HG02623 (cell line): Measurements from ENCODE around the gene LST1.
"Not testable (repeated sequence)": the region's sequence is repeated elsewhere in the genome, so short reads cannot be mapped to it uniquely, and the experiment has no call there.

Experiments used
- ATAC-seq: cut with Tn5 transposase; IDR thresholded peaks from one replicate; pipeline ENCODE4 v1.9.1; 2021; ENCODE audit warnings: moderate library complexity; ENCODE audit not compliant: unreplicated experiment

The LST1 gene

GRCh38 chr6:31580438-31580740 is 5.7 kb upstream of the LST1 start:
- ATAC-seq, result no peak

DNA sequence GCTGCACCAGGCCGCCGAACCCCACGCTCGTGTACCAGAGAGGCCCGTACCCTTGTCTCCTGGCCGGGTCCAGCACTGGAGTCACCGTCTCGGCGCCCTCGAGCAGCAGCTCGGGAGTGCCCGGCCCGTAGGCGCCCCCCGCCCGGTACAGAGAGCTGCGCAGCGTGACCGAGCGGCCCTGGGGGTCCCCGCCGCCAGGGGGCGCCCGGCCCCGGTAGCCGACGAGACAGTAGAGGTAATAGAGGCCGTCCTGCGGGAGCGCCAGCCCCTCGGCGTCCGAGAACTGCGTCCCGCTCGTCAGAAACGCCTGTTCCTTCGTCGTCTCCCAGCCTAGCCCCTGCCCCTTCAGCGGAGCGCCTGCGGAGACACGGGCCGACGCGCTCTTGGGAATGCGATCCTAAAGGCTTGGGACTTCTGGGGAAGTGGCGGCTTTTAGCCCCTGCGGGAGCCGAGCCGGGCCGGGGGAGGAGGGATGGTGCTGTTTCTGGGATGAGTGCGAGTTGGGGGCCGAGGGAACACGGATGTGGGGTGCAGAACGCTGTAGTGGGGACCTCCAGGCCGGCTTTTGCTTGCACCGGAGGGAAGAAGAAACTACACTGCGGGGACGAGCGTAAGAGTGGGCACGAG is 5.2 kb upstream of the LST1 start:
- peak; percentile 49 for ATAC-seq

DNA sequence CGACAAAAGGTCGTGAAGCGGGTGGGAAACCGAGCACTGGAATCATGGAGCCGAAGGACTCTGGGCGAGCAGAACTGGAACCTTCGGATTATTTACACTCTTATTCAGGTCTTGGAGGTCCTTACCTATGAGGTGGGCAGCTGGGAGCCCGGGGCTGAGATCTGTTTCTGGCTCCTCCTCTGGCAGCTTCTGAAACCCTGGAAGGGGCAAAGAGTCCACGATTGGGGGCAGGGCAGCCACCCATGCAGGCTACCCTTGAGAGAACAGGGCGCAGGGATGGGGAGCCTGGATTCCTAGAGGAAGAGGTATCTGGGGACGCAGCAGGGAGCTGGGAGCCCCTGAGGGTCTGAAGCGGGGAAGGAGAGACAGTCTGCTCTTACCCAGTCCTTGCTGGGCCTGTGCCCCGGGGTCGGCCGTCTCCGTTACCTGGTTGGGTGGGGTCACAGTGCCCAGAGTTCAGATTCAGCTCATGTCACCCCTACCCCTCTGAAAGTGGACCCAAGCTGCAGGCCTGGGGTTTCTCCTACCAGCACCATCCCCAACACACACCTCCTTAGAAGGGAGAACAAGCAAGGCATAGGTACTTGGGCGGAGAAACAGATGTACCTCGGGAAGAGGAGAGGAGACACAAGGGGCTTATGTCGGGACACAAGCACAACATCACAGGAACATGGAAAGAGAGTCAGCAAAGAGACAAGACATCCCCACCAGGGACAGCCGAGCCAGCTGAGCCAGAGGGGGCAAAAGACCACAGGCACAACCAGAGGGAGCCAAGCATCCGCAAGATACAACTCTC is 4.4 kb upstream of the LST1 start:
- no peak for ATAC-seq

DNA sequence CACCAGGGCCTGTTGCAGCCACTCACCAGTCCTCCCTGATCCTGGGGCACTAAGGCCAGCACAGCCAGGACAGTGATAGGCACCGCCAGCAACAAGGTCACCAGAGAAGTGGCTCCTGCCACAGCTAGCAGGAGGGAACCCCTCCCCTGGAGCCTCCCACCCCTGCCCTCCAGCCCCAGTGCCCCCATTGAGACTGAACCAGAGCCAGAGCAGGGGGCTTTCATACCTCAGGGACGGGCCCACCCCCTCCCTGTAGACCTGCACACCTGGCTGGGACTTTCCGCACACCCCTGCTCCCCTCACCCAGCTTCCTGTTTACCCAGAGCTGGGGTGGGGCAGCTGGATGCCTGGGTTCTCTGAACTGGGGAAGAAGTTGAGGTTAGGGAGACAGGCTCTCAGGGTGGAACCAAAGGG is 3.8 kb upstream of the LST1 start, which contains the start of gene LTB:
Gene LTB (minus strand): TSS at position 195 of the 414 bp plus-strand sequence. CDS start 7 bp downstream, at position 188.
- no peak for ATAC-seq

- no peak for ATAC-seq
Observed at GRCh38 chr6:31585491-31585890, 586 bp upstream of the LST1 start.

- no peak for ATAC-seq
Observed at GRCh38 chr6:31586599-31587281, 663 bp downstream of the LST1 start.

DNA sequence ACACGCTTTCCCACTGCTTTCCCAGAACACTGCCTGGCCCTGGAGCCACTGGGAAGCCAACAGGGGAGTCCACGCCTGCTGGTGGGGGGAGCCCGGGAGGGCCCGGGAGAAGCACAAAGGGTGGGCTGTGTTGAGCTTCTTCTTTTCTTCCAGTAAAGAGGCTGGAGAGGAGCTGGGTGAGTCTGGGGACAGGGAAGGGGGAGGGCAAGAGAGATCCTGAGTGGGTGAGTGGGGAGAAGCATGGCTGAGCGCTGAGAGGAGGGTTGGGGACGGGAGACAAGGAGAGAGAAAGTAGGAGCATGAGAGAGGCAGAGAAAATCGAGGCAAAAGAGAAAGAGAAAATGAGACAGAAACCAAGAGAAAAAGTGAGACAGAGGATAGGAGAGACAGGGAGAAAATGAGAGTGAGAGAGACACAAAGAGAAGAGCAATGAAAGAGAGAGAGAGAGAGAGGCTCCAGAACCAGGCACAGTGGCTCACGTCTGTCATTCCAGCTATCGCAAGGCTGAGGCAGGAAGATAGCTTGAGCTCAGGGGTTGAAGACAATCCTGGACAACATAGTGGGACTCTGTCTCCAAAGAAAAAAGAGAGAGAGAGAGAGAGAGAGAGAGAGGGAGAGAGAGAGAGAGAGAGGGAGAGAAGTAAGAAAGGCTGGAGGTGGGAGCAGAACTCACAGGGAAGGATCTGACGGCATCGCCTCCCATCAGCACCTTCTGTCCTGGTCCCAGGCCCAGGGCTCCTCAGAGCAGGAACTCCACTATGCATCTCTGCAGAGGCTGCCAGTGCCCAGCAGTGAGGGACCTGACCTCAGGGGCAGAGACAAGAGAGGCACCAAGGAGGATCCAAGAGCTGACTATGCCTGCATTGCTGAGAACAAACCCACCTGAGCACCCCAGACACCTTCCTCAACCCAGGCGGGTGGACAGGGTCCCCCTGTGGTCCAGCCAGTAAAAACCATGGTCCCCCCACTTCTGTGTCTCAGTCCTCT is 2.0 kb downstream of the LST1 start:
- no peak for ATAC-seq

GRCh38 chr6:31588871-31589650 is 3.0 kb downstream of the LST1 start:
- ATAC-seq, result no peak

DNA sequence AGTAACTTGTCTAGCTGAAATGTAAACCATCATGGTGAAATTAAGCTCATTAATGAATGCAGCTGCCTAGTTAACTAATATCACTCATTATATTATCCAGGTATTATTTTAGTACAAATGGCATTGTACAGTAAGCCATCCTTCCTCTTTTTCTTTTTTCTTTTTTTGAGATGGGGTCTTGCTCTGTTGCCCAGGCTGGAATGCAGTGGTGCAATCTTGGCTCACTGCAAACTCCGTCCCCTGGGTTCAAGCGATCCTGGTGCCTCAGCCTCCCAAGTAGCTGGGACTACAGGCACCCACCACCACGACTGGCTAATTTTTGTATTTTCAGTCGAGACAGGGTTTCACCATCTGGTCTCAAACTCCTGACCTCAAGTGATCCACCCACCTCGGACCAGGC is 4.6 kb downstream of the LST1 start:
- ATAC-seq, result not testable (repeated sequence)

DNA sequence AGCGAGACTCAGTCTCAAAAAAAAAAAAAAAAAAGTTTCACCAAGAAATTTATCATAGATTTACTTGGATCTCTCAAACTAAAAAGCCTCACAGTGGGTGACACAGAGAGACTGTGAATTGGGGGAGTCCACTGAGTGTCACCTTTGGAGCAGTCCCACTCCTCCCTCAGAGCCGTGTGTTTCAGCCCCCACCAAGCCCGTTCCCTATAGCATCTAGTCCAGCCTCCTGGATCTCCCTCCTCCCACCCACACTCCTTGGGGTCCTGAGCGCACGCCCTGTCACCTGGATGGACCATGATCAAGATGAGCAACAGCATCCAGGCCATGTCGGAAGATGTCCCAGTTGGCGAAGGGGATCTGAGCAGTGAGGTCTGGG is 6.3 kb downstream of the LST1 start:
- no peak for ATAC-seq

DNA sequence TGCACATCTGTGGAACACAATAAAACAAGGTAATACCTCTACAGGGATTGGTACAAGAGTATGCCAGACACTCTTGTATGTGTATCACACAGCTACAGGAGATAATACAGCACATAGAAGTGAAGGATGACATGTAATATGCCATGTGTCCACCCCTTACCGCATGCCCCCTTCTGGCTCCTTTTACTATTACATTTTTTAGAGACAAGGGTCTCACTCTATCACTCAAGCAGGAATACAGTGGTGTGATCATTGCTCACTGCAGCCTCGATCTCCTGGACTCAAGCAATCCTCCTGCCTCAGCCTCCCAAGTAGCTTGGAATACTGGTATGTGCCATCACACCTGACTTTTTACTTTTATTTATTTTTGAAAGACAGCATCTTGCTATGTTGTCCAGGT is 10.9 kb downstream of the LST1 start:
- no peak for ATAC-seq

GRCh38 chr6:31607317-31607716 is 21.2 kb downstream of the LST1 start:
- no peak for ATAC-seq

DNA sequence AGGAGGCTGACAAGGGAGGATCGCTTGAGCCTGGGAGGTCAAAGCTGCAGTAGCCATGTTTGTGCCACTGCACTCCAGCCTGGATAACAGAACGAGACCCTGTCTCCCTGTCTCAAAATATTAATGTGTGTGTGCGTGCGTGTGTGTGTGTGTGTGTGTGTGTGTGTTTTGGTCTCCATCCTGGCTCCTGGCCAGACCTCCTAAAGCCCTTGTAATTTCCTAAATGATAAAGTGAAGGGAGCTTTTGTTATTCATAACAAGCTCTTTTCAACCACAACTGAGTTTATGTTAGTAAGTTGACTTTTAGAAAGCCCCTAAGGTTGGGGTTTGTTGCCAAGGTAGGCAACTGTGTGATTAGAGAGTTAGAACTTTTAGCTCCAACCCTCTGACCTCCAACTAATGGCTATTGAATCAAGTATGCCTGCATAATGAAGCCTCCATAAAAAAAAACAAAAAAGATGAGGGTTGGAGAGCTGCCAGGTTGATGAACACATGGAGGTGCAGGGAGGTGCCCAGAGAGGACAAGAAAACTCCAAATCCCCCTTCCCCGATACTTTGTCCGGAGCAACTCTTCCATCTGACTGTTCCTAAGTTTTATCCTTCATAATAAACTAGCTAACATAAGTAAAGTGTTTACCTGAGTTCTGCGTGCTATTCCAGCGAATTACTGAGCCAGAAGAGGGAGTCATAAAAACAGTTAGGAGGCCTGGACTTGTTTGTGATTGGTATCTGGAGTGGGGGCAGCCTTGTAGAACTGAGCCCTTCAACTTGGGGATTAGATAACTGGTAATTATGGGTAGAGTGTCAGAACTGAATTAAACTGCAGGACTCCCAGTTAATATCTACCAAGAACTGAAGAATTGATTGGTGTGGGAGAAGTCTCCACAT is 23.7 kb downstream of the LST1 start:
- no peak for ATAC-seq

DNA sequence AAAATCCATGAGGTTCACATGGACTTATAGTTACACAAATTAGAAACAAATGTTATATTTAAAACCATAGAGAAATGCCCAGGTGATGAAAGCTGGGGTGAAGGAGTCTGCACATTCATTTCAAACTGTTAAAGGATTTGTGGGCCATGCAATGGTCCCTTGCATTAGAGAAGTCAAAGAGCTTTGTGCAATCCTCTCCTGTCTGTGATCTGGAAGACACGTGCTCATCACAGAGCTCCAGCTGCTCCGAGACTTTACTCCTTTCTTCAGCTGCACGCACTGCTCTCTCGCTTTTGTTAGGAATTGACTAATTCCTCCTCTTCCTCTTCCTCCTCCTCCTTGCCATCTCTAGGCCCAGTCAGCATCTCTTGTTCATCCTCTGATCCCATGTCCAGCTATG is 24.9 kb downstream of the LST1 start:
- ATAC-seq, result no peak

- no peak for ATAC-seq
Observed at GRCh38 chr6:31614075-31614619, 28.1 kb downstream of the LST1 start.

- ATAC-seq, result no peak
Observed at GRCh38 chr6:31614684-31615578, 28.9 kb downstream of the LST1 start, which contains the start of gene AIF1. Gene AIF1 (plus strand): TSS chr6:31615234. CDS start chr6:31615330, 96 bp downstream.

DNA sequence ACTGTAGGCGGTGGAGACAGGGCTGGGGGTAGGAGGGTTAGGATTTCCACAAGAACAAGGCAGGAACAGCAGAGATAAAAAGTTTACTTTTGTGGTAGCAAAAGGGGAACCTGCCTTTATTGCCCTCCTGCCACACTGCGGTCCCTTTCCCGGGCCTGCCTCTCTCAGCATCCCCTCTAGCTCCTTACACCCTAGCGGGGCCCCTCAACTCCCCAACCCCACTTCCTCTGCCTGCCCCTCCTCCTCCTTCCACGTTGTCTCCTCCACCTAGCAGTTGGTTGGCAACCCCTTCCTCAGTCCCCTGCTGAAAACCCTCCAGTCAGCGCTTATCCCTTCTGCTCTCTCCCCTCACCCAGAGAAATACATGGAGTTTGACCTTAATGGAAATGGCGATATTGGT is 29.7 kb downstream of the LST1 start:
- no peak for ATAC-seq

DNA sequence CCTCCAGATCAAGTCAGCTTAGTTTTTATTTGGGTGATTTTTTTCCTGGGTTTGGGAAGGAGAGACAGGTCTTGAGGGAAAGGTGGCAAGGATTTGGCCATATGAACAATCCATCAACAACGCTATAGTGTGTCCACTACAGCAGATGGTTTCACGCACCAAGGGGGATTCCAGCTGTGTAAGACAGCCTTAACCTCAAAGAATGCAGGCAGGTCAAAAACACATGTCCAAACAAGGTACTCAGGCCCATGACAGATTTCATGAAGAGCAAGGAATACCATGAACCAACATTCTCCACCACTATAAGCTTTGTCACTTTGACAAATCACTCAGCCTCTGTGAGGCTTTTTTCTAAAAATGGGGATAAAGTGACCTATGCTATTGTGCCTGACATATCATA is 30.9 kb downstream of the LST1 start:
- ATAC-seq, result no peak
